Neural cell (in vitro differentiated cells): ENCODE data around the gene NEIL1. TPM values are rescaled to one million over a fixed set of nuclear protein-coding genes. Genes with fewer than 3 reads are reported as not detected.

Experiments
- H2AFZ ChIP-seq: fragments of 200-600, 300-800 bp; sonication (generic), shearing (Covaris generic); 2 replicates; pipeline ENCODE4 v1.6.0; 2014; ENCODE audit warnings: low read depth, mild to moderate bottlenecking, antibody characterized with exemption, low read length, moderate library complexity
- H3F3A ChIP-seq: fragments of 200-600 bp; shearing (Covaris generic); 2 replicates; pipeline ENCODE4 v1.6.1; 2016; ENCODE audit warnings: mild to moderate bottlenecking, moderate library complexity, mixed read lengths, antibody characterized with exemption, low read length; ENCODE audit not compliant: insufficient read depth, poor library complexity, severe bottlenecking
- H3K27ac ChIP-seq: fragments of 200-600, 300-800 bp; sonication (generic), shearing (Covaris generic); 2 replicates; pipeline ENCODE4 v1.5.1; 2014; ENCODE audit warnings: mild to moderate bottlenecking, low read length, moderate library complexity
- H3K27me3 ChIP-seq: fragments of 300-800, 200-600 bp; sonication (generic), shearing (Covaris generic); 2 replicates; pipeline ENCODE4 v1.6.0; 2014; ENCODE audit warnings: mild to moderate bottlenecking, low read depth, low read length, moderate library complexity; ENCODE audit not compliant: insufficient read depth
- H3K36me3 ChIP-seq: fragments of 300-800, 200-600 bp; sonication (generic), shearing (Covaris generic); 2 replicates; pipeline ENCODE4 v1.5.1; 2014; ENCODE audit warnings: mild to moderate bottlenecking, antibody characterized with exemption, low read length, moderate library complexity; ENCODE audit not compliant: insufficient read depth
- H3K4me2 ChIP-seq: fragments of 300-800, 200-600 bp; sonication (generic), shearing (Covaris generic); 2 replicates; pipeline ENCODE4 v1.6.0; 2014; ENCODE audit warnings: mild to moderate bottlenecking, low read length
- H3K4me3 ChIP-seq: fragments of 300-800, 200-600 bp; sonication (generic), shearing (Covaris generic); 2 replicates; pipeline ENCODE4 v1.5.1; 2014; ENCODE audit warnings: mild to moderate bottlenecking, low read length, moderate library complexity
- H3K79me2 ChIP-seq: fragments of 200-600 bp; shearing (Covaris generic); replicated peaks from 2 replicates; pipeline ENCODE4 v1.6.0; 2014; ENCODE audit warnings: mild to moderate bottlenecking, low read length, moderate library complexity; ENCODE audit not compliant: insufficient read depth
- H3K9ac ChIP-seq: fragments of 300-800, 200-600 bp; sonication (generic), shearing (Covaris generic); 2 replicates; pipeline ENCODE4 v1.6.1; 2016; ENCODE audit warnings: mild to moderate bottlenecking, low read length, mixed read lengths
- H3K9me2 ChIP-seq: fragments of 200-600 bp; shearing (Covaris generic); 2 replicates; pipeline ENCODE4 v1.6.1; 2016; ENCODE audit warnings: mild to moderate bottlenecking, low read length, mixed read lengths; ENCODE audit not compliant: insufficient read depth
- H3K9me3 ChIP-seq: fragments of 200-600, 300-800 bp; sonication (generic), shearing (Covaris generic); 2 replicates; pipeline ENCODE4 v1.6.1; 2016; ENCODE audit warnings: mild to moderate bottlenecking, mixed run types, low read length, moderate library complexity, mixed read lengths
- H4K20me1 ChIP-seq: fragments of 200-600 bp; shearing (Covaris generic); 2 replicates; pipeline ENCODE4 v1.6.1; 2016; ENCODE audit warnings: mild to moderate bottlenecking, mixed run types; ENCODE audit not compliant: insufficient read depth
- EP300 ChIP-seq: fragments of 450-650 bp; conservative IDR thresholded peaks from 2 replicates; pipeline ENCODE4 v1.6.1; 2014; ENCODE audit warnings: antibody characterized with exemption, mild to moderate bottlenecking, moderate library complexity; ENCODE audit not compliant: poor library complexity, severe bottlenecking
- EZH2 ChIP-seq: fragments of 200-600, 300-800 bp; shearing (Covaris generic), sonication (generic); IDR thresholded peaks from 2 replicates; pipeline ENCODE4 v1.6.1; 2014; ENCODE audit warnings: antibody characterized with exemption, low read length, borderline replicate concordance, mild to moderate bottlenecking; ENCODE audit not compliant: insufficient read depth, poor library complexity, severe bottlenecking
- MXI1 ChIP-seq: fragments of 450-650 bp; conservative IDR thresholded peaks from 2 replicates; pipeline ENCODE4 v1.6.1; 2014; ENCODE audit warnings: antibody characterized with exemption, mild to moderate bottlenecking; ENCODE audit not compliant: poor library complexity, severe bottlenecking
- POLR2AphosphoS5 ChIP-seq: IDR thresholded peaks from 2 replicates; pipeline ENCODE4 v1.6.1; 2012
- RAD21 ChIP-seq: fragments of 450-650 bp; conservative IDR thresholded peaks from 2 replicates; pipeline ENCODE4 v1.6.1; 2014; ENCODE audit warnings: antibody characterized with exemption, mild to moderate bottlenecking, moderate library complexity
- SMC3 ChIP-seq: fragments of 450-650 bp; conservative IDR thresholded peaks from 2 replicates; pipeline ENCODE4 v1.6.1; 2014; ENCODE audit warnings: antibody characterized with exemption, mild to moderate bottlenecking, moderate library complexity; ENCODE audit not compliant: poor library complexity
- TAF1 ChIP-seq: IDR thresholded peaks from 2 replicates; pipeline ENCODE4 v1.6.1; 2012; ENCODE audit warnings: low read depth
- polyA plus RNA-seq: library from polyadenylated mRNA; depleted of rRNA; stranded (reverse); fragments of >200 nt; gene quantifications from 2 replicates; pipeline ENCODE4 v1.2.3, GENCODE V29; 2014
- TF ChIP-seq, protein P1 (sequence below): IDR thresholded peaks from 2 replicates; pipeline ENCODE4 v1.6.1; 2012; ENCODE audit warnings: borderline replicate concordance
- TF ChIP-seq, protein P2 (sequence below): fragments of 450-650 bp; IDR thresholded peaks from 2 replicates; pipeline ENCODE4 v1.5.1; 2014; ENCODE audit warnings: antibody characterized with exemption, mild to moderate bottlenecking, moderate library complexity; ENCODE audit not compliant: poor library complexity, severe bottlenecking

NEIL1 gene
- polyA plus RNA-seq, 1 donor from 2014 or later: 18.6 TPM

DNA sequence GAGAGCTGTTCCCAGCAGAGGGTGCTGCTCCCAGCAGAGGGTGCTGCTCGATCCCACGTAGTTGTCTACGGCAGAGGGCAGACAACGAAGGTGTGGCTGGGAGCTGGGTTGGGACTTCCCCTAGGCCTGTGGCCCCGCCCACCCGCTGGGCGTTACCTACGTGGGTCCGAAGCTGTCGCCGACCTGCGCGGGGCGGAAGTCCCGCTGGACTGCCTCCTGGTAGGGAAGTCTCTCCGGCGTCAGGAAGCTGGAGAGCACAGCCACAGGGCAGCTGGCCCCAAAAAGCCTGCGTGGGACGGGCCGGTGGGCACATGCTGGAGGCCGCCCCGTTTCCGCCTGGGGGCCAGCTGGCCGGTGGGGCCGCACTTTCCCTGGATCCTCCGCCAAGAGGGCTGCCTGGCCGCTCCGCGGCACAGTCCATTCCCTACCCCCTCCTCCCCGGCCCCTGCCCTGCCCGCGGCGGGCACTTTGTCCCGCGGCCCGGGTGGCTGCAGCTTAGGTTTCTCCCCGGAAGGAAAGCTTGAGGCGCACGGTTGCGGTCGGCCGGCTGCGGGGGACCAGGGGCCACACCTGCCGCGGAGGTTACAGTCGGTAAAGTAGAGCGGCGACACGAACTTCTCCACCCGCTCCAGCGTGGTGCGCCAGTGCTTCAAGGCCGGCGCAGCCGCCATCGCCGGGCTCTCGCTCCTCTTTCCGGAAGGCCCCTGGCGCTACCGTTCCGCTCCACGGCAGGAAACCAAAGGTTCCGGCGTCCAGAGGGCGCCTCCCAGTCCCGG, 21.3 kb downstream of the NEIL1 start, which contains the start of gene MAN2C1:
Gene MAN2C1, minus strand, starts transcription at position 695 of the 776 bp plus-strand sequence. Its CDS starts 24 bp downstream, at position 671.
- Histone ChIP-seq H3K4me2 (peak within 1 kb of the TSS; percentile 82), H3K9me2 (no peaks in the 10 kb centered on the region), H3F3A (no peaks in the 10 kb centered on the region), H3K27me3 (no peaks in the 10 kb centered on the region), H3K79me2 (no peaks in the 10 kb centered on the region), H3K27ac (peak within 1 kb of the TSS; percentile 58), H3K9ac (peak within 1 kb of the TSS; percentile 74), H3K4me3 (peak within 1 kb of the TSS; percentile 97), H4K20me1 (no peaks in the 10 kb centered on the region), H3K36me3 (no peaks in the 10 kb centered on the region), H2AFZ (peak within 1 kb of the TSS; percentile 91), H3K9me3 (no peaks in the 10 kb centered on the region)
- no peak for TF ChIP-seq EZH2
- no peak for TF ChIP-seq EP300
- TF ChIP-seq MXI1: peak; percentile 85
- peak; percentile 90 for TF ChIP-seq SMC3
- peak; percentile 74 for TF ChIP-seq RAD21
- peak; percentile 72 for TF ChIP-seq TAF1
- peak; percentile 59 for TF ChIP-seq POLR2AphosphoS5
- TF ChIP-seq, protein P1, sequence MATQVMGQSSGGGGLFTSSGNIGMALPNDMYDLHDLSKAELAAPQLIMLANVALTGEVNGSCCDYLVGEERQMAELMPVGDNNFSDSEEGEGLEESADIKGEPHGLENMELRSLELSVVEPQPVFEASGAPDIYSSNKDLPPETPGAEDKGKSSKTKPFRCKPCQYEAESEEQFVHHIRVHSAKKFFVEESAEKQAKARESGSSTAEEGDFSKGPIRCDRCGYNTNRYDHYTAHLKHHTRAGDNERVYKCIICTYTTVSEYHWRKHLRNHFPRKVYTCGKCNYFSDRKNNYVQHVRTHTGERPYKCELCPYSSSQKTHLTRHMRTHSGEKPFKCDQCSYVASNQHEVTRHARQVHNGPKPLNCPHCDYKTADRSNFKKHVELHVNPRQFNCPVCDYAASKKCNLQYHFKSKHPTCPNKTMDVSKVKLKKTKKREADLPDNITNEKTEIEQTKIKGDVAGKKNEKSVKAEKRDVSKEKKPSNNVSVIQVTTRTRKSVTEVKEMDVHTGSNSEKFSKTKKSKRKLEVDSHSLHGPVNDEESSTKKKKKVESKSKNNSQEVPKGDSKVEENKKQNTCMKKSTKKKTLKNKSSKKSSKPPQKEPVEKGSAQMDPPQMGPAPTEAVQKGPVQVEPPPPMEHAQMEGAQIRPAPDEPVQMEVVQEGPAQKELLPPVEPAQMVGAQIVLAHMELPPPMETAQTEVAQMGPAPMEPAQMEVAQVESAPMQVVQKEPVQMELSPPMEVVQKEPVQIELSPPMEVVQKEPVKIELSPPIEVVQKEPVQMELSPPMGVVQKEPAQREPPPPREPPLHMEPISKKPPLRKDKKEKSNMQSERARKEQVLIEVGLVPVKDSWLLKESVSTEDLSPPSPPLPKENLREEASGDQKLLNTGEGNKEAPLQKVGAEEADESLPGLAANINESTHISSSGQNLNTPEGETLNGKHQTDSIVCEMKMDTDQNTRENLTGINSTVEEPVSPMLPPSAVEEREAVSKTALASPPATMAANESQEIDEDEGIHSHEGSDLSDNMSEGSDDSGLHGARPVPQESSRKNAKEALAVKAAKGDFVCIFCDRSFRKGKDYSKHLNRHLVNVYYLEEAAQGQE: peak; percentile 24
- TF ChIP-seq, protein P2, sequence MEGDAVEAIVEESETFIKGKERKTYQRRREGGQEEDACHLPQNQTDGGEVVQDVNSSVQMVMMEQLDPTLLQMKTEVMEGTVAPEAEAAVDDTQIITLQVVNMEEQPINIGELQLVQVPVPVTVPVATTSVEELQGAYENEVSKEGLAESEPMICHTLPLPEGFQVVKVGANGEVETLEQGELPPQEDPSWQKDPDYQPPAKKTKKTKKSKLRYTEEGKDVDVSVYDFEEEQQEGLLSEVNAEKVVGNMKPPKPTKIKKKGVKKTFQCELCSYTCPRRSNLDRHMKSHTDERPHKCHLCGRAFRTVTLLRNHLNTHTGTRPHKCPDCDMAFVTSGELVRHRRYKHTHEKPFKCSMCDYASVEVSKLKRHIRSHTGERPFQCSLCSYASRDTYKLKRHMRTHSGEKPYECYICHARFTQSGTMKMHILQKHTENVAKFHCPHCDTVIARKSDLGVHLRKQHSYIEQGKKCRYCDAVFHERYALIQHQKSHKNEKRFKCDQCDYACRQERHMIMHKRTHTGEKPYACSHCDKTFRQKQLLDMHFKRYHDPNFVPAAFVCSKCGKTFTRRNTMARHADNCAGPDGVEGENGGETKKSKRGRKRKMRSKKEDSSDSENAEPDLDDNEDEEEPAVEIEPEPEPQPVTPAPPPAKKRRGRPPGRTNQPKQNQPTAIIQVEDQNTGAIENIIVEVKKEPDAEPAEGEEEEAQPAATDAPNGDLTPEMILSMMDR: peak; percentile 88

DNA sequence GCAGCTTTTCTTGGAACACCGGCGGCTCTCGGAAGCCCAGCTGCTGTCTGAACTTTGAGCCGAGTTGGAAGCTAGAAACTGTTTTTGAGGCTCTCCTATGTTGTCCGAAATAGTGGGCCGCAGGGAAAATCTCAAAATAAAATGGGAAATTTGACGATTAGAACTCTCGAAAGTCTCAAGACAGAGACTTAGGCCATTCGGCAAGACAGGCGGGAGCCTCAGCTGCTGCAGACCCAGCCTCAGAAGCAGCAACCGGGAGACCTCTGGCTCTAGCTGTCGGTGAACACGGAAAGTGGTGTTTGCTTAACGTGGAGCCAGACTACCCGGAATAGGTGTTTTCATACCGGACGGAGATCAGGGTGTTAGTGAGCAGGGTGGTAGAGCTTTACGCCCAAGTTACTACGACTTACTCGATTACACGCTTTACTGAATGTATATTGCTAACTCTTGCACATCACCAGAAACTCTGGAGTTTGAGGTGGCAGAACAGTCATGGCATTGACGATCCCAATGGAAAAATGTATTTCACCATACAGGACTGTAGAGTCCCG, 21.9 kb downstream of the NEIL1 start:
- H3K27ac ChIP-seq: peak overlapping the region; percentile 58
- H3K4me2 ChIP-seq: peak overlapping the region; percentile 82
- H3K9ac ChIP-seq: peak overlapping the region; percentile 74
- no peaks in the 10 kb centered on the region for H4K20me1 ChIP-seq
- no peak for TF ChIP-seq MXI1
- TF ChIP-seq, protein P1: no peak
- TF ChIP-seq RAD21: peak; percentile 12
- H3K4me3 ChIP-seq: peak overlapping the region; percentile 97
- no peaks in the 10 kb centered on the region for H3K79me2 ChIP-seq
- H2AFZ ChIP-seq: peak overlapping the region; percentile 91
- H3K9me2 ChIP-seq: no peaks in the 10 kb centered on the region
- no peaks in the 10 kb centered on the region for H3K27me3 ChIP-seq
- no peaks in the 10 kb centered on the region for H3F3A ChIP-seq
- H3K36me3 ChIP-seq: no peaks in the 10 kb centered on the region
- H3K9me3 ChIP-seq: no peaks in the 10 kb centered on the region
